ENCODE results near the gene ERC1.
"Not testable (repeated sequence)": the region's sequence is repeated elsewhere in the genome, so short reads cannot be mapped to it uniquely, and the experiment has no call there.

DNA sequence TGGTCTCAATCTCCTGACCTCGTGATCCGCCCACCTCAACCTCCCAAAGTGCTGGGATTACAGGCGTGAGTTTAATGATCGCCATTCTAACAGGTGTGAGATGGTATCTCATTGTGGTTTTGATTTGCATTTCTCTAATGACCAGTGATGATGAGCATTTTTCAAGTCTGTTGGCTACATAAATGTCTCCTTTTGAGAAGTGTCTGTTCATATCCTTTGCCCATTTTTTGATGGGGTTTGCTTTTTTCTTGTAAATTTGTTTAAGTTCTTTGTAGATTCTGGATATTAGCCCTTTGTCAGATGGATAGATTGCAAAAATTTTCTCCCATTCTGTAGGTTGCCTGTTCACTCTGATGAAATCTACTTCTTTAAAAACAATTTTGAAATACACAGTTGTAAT, 264.8 kb downstream of the ERC1 start:
- not testable (repeated sequence) for TF ChIP-seq POLR2A, POLR2AphosphoS5 (IDR thresholded peaks at IDR 0.05)
- TF ChIP-seq, protein P1, sequence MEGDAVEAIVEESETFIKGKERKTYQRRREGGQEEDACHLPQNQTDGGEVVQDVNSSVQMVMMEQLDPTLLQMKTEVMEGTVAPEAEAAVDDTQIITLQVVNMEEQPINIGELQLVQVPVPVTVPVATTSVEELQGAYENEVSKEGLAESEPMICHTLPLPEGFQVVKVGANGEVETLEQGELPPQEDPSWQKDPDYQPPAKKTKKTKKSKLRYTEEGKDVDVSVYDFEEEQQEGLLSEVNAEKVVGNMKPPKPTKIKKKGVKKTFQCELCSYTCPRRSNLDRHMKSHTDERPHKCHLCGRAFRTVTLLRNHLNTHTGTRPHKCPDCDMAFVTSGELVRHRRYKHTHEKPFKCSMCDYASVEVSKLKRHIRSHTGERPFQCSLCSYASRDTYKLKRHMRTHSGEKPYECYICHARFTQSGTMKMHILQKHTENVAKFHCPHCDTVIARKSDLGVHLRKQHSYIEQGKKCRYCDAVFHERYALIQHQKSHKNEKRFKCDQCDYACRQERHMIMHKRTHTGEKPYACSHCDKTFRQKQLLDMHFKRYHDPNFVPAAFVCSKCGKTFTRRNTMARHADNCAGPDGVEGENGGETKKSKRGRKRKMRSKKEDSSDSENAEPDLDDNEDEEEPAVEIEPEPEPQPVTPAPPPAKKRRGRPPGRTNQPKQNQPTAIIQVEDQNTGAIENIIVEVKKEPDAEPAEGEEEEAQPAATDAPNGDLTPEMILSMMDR (IDR thresholded peaks at IDR 0.05): not testable (repeated sequence)
